H1 (cell line): ENCODE data around the gene ADAMTS13. TPM values are rescaled to one million over a fixed set of nuclear protein-coding genes. Genes with fewer than 3 reads are reported as not detected.

Experiments used
- ASH2L ChIP-seq: fragments of 200-600, 300-600 bp; sonication (generic); IDR thresholded peaks from one replicate; pipeline ENCODE4 v1.7.1; 2017; ENCODE audit warnings: low read length
- ATF3 ChIP-seq: IDR thresholded peaks from 2 replicates; pipeline ENCODE4 v1.6.1; 2011; ENCODE audit warnings: low read depth, mild to moderate bottlenecking, low read length; ENCODE audit not compliant: insufficient read depth
- CHD7 ChIP-seq: fragments of 300-600 bp; sonication (generic); IDR thresholded peaks from 2 replicates; pipeline ENCODE4 v1.7.1; 2012; ENCODE audit warnings: low read length, moderate library complexity, mild to moderate bottlenecking, inconsistent platforms; ENCODE audit not compliant: insufficient replicate concordance
- EGR1 ChIP-seq: IDR thresholded peaks from 2 replicates; pipeline ENCODE4 v1.6.1; 2011; ENCODE audit warnings: low read depth, low read length, borderline replicate concordance
- HDAC2 ChIP-seq, 2 experiments: fragments of 300-600 bp in 1 of 2; sonication (generic) in 1 of 2; IDR thresholded peaks; 2 replicates each; pipeline ENCODE4 v1.6.1; 2011 to 2012; ENCODE audit warnings: low read depth in 2 of 2, low read length in 2 of 2, mild to moderate bottlenecking in 2 of 2, moderate library complexity in 2 of 2, borderline replicate concordance in 1 of 2, inconsistent platforms in 1 of 2
- POLR2A ChIP-seq, 2 experiments: IDR thresholded peaks; 1 replicate in 1 of 2; 2 replicates in 1 of 2; pipeline ENCODE4 v1.6.1; 2011; ENCODE audit warnings: low read depth in 2 of 2, low read length in 2 of 2, mild to moderate bottlenecking in 2 of 2; ENCODE audit errors: control extremely low read depth in 1 of 2
- RNF2 ChIP-seq: fragments of 200-900, 300-1000 bp; sonication (generic); IDR thresholded peaks from 2 replicates; pipeline ENCODE4 v1.7.1; 2016; ENCODE audit warnings: borderline replicate concordance, low read depth, mild to moderate bottlenecking, antibody characterized with exemption, low read length; ENCODE audit not compliant: poor library complexity, severe bottlenecking; ENCODE audit errors: missing control alignments
- RXRA ChIP-seq: IDR thresholded peaks from 2 replicates; pipeline ENCODE4 v1.6.1; 2011; ENCODE audit warnings: low read depth, mild to moderate bottlenecking, low read length, moderate library complexity; ENCODE audit not compliant: insufficient read depth
- polyA plus RNA-seq, 7 experiments: library from polyadenylated mRNA; depleted of rRNA in 3 of 7; stranded (reverse) in 5 of 7; unstranded in 2 of 7; fragments of >200 nt in 5 of 7; fragments of 200-250 nt in 2 of 7; gene quantifications; 1 replicate in 5 of 7; 2 replicates in 1 of 7; 4 replicates in 1 of 7; pipeline versions ENCODE4 v1.2.1 to v1.2.3, GENCODE V29; 2011 to 2013; ENCODE audit warnings: missing spikeins in 2 of 7, mixed read lengths in 2 of 7
- total RNA-seq: library from RNA; stranded (reverse); fragmentation: NEBNext Ultra II Directional; extraction: Animal tissue kit (Norgen Biotek cat#: 25700); gene quantifications from 2 replicates; pipeline ENCODE4 v1.2.1, GENCODE V29; 2021

Gene ADAMTS13
- total and polyA plus RNA-seq, 2 of the 8 experiments (the other 6 are each of a cell fraction or from before 2014, with no cell fraction given): 4.4 to 5.8 TPM

- TF ChIP-seq CHD7: no peak
- no peak for TF ChIP-seq RXRA
- TF ChIP-seq RNF2: no peak
- TF ChIP-seq ATF3: no peak
- TF ChIP-seq ASH2L: no peak
- no peak for TF ChIP-seq POLR2A (IDR thresholded peaks at IDR 0.05; ENCODE audit: control extremely low read depth in 1 of 2, low read depth in 2 of 2, low read length in 2 of 2)
- TF ChIP-seq HDAC2 (IDR thresholded peaks at IDR 0.05; ENCODE audit: borderline replicate concordance in 1 of 2, low read depth in 2 of 2, low read length in 2 of 2): no peak
- no peak for TF ChIP-seq EGR1
These were observed 30.4 kb downstream of the ADAMTS13 start (continued) for GRCh38 chr9:133452562-133452961.
